HepG2 (cell line): ENCODE data around the gene STMN3. TPM values are rescaled to one million over a fixed set of nuclear protein-coding genes. Genes with fewer than 3 reads are reported as not detected.

Experiments
- BCLAF1 ChIP-seq: fragments of 450-650 bp; IDR thresholded peaks from 2 replicates; pipeline ENCODE4 v1.6.1; 2017; ENCODE audit warnings: mild to moderate bottlenecking
- GLI4 ChIP-seq: sonication (generic); formaldehyde crosslinking; IDR thresholded peaks from 2 replicates; pipeline ENCODE4 v1.5.1; 2020; ENCODE audit warnings: missing genetic modification reagents, mild to moderate bottlenecking, moderate library complexity, borderline replicate concordance
- GMEB1 ChIP-seq: sonication (generic); formaldehyde crosslinking; IDR thresholded peaks from 2 replicates; pipeline ENCODE4 v1.5.1; 2020; ENCODE audit warnings: missing genetic modification reagents, mild to moderate bottlenecking, borderline replicate concordance
- KDM5B ChIP-seq: sonication (generic); formaldehyde crosslinking; IDR thresholded peaks from 2 replicates; pipeline ENCODE4 v1.4.0; 2020; ENCODE audit warnings: missing genetic modification reagents, mild to moderate bottlenecking, borderline replicate concordance
- SALL1 ChIP-seq: sonication (generic); formaldehyde crosslinking; IDR thresholded peaks from 2 replicates; pipeline ENCODE4 v1.8.0; 2022; ENCODE audit warnings: mild to moderate bottlenecking, missing genetic modification reagents
- SP5 ChIP-seq: IDR thresholded peaks from 2 replicates; pipeline ENCODE4 v1.6.1; 2016; ENCODE audit warnings: low read depth, borderline replicate concordance
- SRY ChIP-seq: sonication (generic); formaldehyde crosslinking; IDR thresholded peaks from 2 replicates; pipeline ENCODE4 v1.8.0; 2022; ENCODE audit warnings: mild to moderate bottlenecking, missing genetic modification reagents
- ZBTB40 ChIP-seq, 2 experiments: fragments of 450-650 bp in 1 of 2; sonication (generic) in 1 of 2; formaldehyde crosslinking in 1 of 2; IDR thresholded peaks; 2 replicates each; pipeline versions ENCODE4 v1.6.1 to v1.8.0; 2016 to 2022; ENCODE audit warnings: antibody characterized with exemption in 1 of 2, mild to moderate bottlenecking in 1 of 2, missing genetic modification reagents in 1 of 2
- ZFP90 ChIP-seq: sonication (generic); formaldehyde crosslinking; IDR thresholded peaks from 2 replicates; pipeline ENCODE4 v1.8.0; 2022; ENCODE audit warnings: missing genetic modification reagents, mild to moderate bottlenecking, inconsistent platforms, borderline replicate concordance
- ZNF280B ChIP-seq: sonication (generic); formaldehyde crosslinking; IDR thresholded peaks from 2 replicates; pipeline ENCODE4 v1.5.0; 2020; ENCODE audit warnings: missing genetic modification reagents, mild to moderate bottlenecking, borderline replicate concordance
- ZNF354B ChIP-seq: sonication (generic); formaldehyde crosslinking; IDR thresholded peaks from 2 replicates; pipeline ENCODE4 v1.8.0; 2022; ENCODE audit warnings: mild to moderate bottlenecking, missing genetic modification reagents
- polyA plus RNA-seq, 8 experiments: library from polyadenylated mRNA; depleted of rRNA in 3 of 8; stranded (reverse) in 7 of 8; unstranded in 1 of 8; fragments of >200 nt; fragmentation: Illumina TruSeq in 4 of 8; extraction: Trizol in 4 of 8; gene quantifications; 2 replicates each; pipeline versions ENCODE4 v1.2.1 to v1.2.3, GENCODE V29; 2011 to 2016; ENCODE audit warnings: low read depth in 4 of 8, missing spikeins in 1 of 8, mixed read lengths in 1 of 8; ENCODE audit not compliant: insufficient read depth in 1 of 8
- total RNA-seq, 5 experiments: library from RNA; depleted of rRNA; stranded (reverse); fragments of >200 nt; fragmentation: Illumina TruSeq; extraction: Trizol; gene quantifications; 2 replicates each; pipeline ENCODE4 v1.2.3, GENCODE V29; 2016; ENCODE audit warnings: low read depth in 1 of 5

STMN3 gene
- total and polyA plus RNA-seq, 2 of the 13 experiments (the other 11 are each of a cell fraction or from before 2014, with no cell fraction given) = 21.0 to 48.3 TPM

- peak; percentile 98 for TF ChIP-seq ZBTB40 (IDR thresholded peaks at IDR 0.05)
- no peak; the same call in none of the 2 replicates for TF ChIP-seq ZBTB40 (CRISPR knock-in tag; IDR thresholded peaks at IDR 0.05)
- TF ChIP-seq ZFP90 (CRISPR knock-in tag) = peak; percentile 98
- TF ChIP-seq SP5 (CRISPR knock-in tag) = peak; percentile 35; the same call in 1 of the 2 replicates
- peak; percentile 95 for TF ChIP-seq SRY (CRISPR knock-in tag)
- TF ChIP-seq GMEB1 (CRISPR knock-in tag) = peak; percentile 95
- peak; percentile 49; the same call in 1 of the 2 replicates for TF ChIP-seq GLI4 (CRISPR knock-in tag)
- TF ChIP-seq ZNF280B (CRISPR knock-in tag) = peak; percentile 87; the same call in 1 of the 2 replicates
- peak; percentile 61 for TF ChIP-seq SALL1
- no peak for TF ChIP-seq BCLAF1
- TF ChIP-seq KDM5B (CRISPR knock-in tag) = peak; percentile 74
- peak; percentile 83 for TF ChIP-seq ZNF354B (CRISPR knock-in tag)
Observed at GRCh38 chr20:63657937-63658748, 4.9 kb upstream of the STMN3 start, which contains the start of gene RTEL1 (continued).
